Body of pancreas (tissue), 4 donors: ENCODE data around the gene VASH1.

Source experiments
- CTCF ChIP-seq, 7 experiments: fragments of 450-650 bp in 4 of 7; fragments of 200-600 bp in 3 of 7; sonication (generic) in 3 of 7; IDR thresholded peaks; one replicate each; pipeline ENCODE4 v1.5.1; 2016 to 2019; ENCODE audit warnings: antibody characterized with exemption in 7 of 7
- POLR2A ChIP-seq, 3 donors: fragments of 450-650 bp; IDR thresholded peaks; one replicate each; pipeline ENCODE4 v1.6.1; 2016; ENCODE audit warnings: antibody characterized with exemption in 3 of 3, mild to moderate bottlenecking in 2 of 3

- TF ChIP-seq CTCF (IDR thresholded peaks at IDR 0.05) (no peak), POLR2A (IDR thresholded peaks at IDR 0.05) (no peak)
These were observed 4.9 kb upstream of the VASH1 start for GRCh38 chr14:76756371-76756750.
